ENCODE measurements around the gene JARID2.
A peak's percentile ranks its signal among the peaks of the same experiment; 100 is the strongest.

JARID2 gene

DNA sequence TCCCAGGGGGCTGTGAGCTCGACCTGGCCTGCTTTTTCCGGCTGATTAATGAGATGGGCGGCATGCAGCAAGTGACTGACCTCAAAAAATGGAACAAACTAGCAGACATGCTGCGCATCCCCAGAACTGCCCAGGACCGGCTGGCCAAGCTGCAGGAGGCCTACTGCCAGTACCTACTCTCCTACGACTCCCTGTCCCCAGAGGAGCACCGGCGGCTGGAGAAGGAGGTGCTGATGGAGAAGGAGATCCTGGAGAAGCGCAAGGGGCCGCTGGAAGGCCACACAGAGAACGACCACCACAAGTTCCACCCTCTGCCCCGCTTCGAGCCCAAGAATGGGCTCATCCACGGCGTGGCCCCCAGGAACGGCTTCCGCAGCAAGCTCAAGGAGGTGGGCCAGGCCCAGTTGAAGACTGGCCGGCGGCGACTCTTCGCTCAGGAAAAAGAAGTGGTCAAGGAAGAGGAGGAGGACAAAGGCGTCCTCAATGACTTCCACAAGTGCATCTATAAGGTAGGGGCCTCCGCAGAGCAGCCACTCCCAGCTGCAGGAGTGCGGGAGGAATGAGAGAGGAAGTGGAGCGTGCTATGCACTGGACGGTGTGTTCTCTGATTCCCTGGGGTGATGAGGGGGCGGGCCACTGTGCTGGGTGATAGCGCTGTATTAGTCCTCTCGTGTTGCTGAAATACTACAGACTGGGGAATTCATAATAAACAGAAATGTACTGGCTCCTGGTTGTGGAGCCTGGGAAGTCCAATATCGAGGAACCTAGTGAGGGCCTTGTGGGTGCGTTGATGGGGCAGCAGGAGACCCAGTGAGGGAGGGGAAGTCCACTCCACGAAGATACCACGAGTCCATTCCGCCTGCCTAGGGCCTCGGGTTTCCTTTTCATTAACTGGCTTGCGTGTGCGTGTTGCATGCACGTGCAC, 255.3 kb downstream of the JARID2 start:
- DNase-seq = no peak

DNA sequence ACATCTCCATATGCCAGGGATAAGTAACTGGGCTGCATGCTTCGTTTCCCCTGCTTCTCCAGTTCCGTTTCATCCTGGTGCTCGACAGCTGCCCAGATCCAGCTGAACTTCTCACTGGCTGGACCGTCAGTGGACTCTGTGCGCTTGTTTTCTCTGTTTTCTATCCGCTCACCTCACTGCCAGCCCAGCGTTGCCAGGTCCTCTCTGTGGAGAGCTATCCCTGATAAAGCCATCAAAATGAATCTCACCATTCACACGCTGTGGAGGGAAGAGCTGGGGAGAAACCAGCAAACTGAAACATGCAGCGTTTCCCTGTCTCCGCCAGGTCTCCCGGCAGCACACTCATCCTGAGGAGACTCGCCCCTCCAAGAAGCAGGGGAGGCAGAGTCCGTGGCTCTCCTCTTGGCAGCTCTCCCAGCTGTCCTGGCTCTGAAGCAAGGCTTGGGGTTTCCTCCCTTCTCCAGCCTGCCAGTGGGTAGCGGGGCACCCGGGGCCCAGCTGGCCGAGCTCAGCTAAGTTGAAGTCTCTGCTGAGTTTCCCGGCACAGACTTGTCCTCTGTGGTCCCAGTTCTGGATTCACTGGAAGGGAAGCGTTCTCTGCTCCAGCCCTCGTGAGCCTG, 256.1 kb downstream of the JARID2 start:
- no peak for DNase-seq

DNA sequence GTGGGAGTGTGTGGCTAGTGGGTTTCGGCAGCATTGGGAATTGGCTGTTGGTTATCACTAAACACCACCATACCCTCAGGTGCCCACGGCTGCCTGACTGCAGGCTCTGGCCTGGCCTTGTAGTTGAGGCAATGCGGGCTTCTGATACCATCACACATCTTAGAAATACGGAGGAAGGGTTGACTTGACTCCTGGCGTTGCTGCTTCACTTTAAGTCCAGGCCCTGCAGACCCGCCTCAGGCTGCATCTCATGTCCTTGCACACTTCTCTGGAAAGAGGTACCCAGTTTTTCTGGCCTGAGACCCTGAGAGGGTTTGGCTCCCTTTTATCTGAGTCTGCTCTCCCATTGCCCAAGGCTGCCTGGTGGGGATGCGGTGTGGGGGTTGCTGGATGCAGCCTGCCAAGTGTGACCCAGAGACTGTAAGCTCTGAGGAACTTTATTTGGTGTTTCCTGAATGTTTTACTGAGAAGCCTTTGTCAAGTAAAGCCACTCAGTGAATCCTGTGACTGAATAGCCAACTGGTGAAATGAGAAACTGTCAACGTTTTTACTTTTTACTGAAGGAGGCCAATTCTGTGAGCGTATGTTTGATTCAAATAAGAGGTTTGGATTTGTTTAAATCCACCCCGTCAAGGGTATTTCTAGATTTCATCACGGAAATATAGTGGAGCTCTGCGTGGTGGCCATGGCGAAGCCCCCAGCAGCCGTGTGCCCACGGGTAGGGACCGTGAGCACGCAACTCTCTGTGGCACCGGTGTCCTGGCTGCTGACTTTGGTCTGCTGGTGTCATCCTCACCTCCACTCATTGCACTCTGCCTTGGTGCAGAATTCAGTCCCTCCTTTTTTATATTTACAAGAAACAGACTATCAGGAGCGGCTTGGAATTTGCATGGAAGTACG, 256.8 kb downstream of the JARID2 start:
- no peak for DNase-seq

DNA sequence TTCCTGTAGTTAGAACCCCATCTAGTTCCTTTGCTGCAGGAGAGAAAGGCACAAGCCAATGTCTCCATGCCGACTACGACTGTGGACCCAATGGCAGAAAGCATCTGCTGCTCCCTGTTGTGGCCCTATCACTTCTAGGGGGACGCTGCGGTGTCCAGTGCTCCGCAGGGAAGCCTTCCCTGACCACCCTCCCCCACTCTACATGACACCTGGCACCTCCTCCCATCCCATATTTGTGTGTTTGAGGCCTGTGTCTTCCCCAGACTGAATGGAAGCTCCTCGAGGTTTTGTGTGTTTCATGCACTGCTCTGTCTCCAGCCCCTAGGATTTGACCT, 257.4 kb downstream of the JARID2 start:
- no peak for DNase-seq

DNA sequence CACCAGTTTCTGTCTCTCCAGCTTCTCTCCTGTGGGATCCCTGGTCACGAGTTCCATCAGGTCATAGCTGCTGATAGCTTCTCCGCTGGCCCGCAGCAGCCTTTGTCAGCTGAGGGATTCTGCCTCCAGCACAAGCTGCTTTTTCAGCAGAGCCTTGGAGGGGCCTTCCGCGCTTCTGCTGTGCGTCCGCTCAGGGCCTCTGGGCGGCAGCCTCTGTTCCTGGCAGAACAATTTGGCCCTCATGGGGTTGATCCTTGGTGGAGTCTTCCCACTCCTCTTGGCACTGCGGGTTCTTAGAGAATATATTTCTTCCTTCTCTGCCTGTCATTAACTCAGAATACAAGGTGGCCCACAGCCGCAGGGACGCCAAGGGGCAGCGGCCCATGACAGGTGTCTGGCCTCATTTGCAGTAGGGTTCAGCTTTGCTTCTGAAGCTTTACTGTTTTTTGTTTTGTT, 258.2 kb downstream of the JARID2 start:
- DNase-seq = no peak

DNA sequence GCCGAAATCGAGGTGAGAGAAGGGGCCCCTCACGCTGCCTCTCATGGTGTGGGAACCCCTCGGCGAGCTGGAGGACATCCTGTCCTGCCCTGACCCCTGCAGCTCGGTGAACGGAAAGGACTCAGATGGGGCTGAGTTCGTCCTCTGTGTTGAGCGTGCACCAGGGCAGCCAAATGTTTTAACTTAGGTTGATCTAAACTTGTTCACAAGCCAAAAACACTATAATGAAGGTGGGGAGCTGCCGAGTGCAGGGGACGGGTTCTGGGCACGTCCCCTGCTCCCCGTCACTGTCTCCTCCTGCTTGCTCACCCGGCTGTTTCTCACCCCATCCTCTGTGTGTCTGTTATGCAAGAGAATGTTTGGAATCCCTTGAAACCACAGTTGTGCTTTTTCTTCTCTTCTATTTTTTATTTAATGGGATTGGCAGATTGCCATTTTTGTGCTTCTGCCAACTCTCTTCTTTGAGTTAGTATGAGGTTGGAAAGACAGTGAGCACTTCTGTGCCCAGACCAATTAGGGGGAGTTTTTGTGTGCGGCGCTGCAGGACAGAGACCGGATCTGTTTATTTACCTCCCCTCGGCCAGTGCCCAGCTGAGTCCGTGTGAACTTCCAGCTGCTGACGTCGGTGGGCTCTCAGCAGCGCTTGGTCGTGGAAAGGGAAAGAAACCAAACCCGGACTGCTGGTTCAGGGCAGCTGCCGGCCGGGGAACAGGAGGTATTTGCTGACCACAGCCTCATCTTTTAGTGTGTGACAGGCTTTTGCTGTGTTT, 258.9 kb downstream of the JARID2 start:
- peak; percentile 76 for DNase-seq

DNA sequence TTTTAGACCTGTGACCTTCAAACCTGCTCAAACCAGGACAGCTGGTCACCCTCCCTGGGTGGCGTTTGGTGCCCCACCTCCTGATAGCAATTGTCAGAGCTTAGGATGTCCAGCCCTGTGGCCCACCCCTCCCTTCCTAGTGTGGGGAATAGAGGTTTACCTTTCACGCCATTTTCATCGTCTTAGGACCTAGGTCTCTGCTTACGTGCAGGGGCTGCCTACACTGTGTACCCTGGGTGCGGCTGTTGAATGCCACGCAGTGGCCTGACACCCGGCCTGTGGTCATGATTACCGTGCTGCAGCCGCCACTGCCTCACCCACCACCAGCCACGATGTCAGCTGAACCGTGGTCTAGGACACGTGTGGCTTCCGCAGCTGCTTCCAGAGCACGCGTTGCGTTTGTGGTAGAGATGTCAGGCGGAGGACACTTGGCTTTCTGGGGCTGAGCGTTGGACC, 259.6 kb downstream of the JARID2 start:
- no peak for DNase-seq

DNA sequence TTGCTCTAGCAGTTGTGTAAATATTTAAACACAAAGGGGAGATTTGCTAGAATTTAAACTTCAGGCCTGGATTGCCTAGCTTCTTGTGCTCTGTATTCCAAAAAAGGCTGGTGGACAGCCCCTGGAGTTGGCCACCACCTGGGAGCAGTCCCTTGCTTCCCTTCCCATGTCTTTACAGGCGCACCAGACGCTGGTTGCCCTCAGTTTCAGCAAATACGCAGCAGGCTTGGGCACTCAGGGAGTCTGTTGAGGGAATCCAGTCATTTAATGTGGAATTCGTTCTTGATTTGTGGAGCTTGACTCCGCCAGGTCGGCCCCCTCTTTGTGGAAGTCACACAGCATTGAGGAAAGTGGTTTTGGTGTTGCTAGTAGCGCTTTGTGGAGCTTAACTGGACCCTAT, 260.2 kb downstream of the JARID2 start:
- no peak for DNase-seq

DNA sequence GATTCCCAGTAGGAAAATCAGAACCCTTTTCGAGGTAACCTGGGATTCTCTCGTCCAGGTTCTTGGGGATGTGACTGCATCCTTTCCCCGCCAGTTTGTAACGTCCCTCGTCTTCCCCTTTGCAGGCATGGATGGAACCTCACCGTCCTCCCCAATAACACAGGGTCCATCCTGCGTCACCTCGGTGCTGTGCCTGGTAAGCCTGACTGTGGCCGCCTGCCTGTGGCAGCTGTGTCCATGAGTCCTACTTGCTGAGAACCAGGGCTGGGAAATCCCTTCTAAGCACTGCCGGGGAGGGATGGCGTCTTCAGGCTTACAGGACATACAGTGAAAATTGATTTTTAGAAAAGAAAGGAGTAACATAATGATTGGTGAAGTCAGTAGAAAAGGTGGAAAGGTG, 261.4 kb downstream of the JARID2 start:
- DNase-seq = no peak

DNA sequence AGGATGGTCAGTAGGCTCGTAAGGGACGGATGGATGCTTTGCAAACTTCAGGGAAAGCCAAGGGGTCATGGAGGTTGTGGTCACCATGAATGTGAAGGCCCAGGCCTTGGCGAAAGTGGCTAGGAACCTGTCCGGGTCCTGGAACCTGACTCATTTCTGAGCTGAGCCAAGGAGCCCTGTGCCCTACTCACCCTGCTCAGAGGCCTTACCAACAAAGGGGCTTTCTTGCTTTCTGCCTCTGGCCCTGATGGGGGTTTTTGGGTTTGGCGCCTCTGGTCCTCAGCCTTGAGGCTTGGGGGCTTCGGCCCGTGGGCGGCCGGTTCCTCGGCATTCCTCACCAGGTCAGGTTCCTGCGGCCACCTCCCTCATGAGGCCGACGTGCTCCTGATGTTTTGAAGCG, 261.9 kb downstream of the JARID2 start:
- DNase-seq = no peak

DNA sequence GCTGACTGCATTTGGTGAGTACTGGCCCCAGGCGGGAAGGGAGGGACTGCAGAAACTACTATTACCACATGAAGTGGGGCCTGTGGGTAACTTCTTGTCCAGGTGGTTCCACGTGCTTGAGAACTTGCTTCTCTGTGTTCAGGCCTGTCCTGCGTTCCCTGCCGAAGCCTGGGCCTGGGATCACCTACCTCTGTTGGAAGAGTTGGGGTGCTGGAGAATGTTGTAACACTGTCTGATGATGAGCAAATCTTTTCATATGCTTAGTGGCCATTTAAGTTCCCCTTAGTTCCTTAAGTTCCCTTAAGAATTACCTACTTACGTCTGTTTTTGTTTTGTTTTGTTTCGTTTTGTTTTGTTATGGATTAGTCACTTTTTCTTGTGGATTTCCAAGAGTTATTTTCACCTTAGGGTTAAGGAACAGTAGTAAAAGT, 262.6 kb downstream of the JARID2 start:
- DNase-seq = no peak

DNA sequence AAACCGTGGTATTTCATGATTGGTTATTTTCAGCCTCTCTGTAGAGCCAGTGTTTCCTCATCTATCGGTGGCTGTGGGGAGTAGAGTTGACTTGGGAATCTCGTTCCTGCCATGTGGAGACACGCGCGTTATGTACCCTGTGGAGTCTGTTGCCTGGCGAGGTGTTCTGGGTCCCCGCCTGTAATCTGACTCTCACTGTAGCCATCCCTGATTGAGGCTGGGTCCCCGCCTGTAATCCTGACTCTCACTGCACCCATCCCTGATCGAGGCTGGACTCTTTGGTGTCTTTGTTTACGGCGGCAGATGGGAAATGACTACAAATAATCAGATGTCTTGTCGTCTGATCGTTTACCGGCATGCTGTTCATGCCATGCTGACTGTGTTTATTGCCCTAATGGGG, 263.1 kb downstream of the JARID2 start:
- no peak for DNase-seq

DNA sequence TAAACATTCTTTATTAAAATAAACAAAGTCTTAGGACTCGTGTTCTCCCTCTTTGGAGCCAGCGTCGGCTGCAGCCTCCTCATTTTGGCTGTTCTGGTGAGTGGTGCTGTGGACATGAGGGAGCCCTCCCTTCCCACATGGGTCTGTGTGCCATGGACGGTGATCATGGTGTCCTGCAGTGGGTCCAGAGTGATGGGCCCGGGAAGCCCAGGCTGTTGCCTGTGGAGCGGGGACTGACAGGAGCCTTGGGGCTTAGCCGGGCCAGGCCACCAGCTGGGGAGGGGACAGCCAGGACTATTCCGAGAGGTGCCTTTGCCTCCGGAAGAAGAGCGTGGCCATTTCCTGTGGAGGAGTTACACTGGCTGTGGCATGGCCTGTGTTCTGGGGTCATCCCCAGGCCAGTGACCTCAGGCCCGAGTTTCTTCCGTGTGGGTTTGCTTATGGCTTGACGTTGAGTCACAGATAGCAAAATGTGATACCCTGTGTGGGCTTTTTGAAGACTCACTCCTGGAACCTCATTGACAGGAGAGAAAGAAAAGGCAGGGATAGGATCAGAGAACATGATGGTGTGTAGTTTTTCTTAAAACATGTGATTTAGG, 263.6 kb downstream of the JARID2 start:
- DNase-seq = no peak

DNA sequence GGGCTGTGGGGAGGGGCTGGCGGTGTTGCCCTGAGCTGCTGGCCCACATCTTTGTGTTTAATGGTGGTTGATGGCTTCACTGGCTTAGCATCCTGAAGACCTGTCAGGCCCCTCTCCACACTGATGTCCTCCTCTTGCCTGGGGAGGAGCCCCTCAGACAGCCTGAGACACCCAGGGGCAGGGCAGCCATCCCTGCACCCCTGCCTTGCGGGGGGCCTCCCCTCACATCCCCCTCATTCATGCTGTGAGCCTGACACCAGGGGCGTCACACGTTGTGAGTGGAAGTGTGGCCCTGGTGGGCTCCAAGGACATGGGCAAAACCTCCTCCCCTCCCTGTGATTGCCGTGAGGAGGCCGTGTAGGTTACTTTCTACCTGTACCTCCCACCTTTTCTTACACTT, 264.3 kb downstream of the JARID2 start:
- DNase-seq = no peak

DNA sequence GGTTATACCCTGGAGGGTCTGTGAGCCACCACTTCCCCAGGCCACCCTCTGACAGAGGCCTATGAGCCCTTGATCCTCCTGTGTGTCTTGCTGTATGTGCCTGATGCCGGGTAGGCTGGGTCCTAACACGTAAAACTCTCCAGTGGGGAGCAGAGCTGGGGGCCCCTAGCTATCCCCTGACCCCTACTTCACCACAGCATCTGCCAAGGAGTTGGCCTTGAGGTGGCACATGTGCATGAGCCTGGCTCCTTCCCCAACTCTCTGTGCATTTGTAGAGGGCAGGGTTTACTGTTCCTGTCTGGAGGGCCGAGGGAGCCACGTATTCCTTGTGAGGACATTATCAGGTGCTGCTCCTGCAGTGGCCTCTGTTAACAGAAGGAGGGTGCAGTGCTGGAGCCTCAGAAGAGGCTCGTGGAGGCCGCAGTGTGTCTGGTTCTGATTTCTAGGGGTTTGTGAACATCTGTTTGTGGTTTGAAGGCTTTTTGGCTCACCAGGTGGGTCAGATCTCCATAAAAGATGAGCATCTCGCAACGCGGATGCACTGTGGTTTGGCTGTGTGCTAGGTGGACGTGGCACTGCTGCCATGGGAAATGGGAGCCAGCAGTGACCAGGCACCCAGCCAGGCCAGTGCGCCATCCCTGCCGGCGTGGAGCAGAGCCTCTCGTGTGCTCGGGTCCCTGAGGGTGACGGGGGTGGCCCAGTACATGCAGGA, 264.8 kb downstream of the JARID2 start:
- DNase-seq = no peak

DNA sequence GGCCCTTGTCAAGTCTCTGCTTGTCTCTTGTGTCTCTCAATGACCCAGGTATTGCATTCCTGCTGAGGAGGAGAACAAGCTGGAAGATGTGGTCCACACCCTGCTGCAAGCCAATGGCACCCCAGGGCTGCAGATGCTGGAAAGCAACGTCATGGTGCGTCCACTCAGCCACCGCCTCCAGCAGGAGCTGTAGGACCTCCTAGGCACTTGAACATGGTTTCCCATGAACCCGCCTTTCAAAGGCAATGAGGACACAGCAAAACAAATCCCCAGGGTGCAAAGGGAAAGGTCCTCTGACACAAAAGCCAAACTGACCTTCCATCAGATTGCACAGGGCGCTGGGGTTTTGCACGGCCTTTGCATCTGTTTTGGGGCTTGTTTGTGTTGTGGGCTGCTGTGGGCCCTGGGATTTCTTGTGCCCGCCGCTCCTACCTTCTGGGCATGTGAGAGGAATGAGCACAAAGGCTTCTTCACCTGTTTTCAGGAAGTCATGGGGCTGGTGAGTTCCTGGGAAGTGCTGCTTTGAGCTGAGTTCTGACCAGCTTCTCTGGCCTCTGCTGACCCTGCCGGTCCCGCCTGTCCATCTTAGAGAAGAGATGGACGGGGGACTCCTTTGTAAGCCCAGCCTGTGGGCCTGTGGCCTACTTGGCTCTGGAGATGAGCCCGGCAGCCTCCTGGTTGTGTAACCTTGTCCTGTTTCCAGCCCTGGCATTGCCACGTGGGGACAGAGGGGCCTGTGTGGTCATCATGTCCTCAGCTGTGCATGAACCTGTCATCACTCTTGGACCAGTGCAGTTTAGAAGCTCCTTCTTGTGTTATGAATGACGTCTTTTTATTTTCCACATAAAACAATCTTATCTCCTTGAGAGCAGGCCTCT, 265.6 kb downstream of the JARID2 start:
- no peak for DNase-seq

DNA sequence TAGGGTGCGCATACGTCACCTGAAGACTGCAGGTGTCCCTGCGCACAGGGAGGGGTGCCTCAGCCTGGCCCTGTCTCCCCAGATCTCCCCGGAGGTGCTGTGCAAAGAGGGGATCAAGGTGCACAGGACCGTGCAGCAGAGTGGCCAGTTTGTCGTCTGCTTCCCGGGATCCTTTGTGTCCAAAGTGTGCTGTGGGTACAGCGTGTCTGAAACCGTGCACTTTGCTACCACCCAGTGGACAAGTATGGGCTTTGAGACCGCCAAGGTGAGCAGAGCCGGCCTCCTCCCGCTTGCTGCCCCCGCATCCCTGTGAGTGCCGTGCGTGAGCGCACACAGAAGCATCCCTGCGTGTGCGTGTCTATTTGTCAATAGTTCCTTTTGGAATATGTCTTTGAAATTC, 266.3 kb downstream of the JARID2 start:
- DNase-seq = no peak

DNA sequence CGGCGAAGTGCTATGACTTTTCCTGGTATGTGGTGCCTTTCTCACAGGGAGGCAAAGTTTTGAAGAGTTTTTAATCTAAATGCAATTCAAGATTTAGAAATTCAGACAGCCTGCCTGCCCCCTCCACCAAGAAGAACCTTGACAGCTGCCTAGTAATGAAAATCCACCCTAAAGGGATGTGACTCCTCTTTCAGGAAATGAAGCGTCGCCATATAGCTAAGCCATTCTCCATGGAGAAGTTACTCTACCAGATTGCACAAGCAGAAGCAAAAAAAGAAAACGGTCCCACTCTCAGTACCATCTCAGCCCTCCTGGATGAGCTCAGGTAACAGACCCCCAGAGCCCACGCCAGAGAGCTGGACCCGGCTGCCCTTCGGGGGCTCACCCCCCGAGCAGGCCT, 266.9 kb downstream of the JARID2 start:
- no peak for DNase-seq

DNA sequence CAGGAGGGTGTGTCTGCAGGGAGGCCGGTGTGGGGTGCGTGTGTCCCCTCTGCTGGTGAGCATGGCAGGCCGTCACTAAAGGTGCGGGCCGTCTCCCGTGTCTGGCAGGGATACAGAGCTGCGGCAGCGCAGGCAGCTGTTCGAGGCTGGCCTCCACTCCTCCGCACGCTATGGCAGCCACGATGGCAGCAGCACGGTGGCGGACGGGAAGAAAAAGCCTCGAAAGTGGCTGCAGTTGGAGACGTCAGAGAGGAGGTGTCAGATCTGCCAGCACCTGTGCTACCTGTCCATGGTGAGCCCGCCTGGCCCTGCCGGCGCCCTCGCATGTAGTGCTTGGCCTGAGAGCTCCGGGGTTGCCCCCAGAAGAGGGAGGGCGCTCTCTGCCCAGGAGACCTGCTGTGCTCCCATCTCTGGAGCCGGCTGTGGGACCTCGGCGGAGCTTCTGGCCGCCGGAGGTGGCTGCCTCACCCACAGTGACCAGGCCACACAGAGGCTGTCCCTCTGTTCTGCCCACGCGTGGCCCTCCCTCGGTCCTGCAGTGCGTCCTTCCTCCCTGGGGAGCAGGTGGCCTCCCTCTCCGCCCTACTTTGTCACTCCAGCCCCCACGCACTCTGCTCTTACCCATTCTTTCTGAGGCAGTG, 267.4 kb downstream of the JARID2 start:
- no peak for DNase-seq

Data from amniotic stem cell (primary cell).